LNCAP (cell line): ENCODE data around the gene PRTN3.

Experiments used
- CTCF ChIP-seq: fragments of 450-650 bp; IDR thresholded peaks from 2 replicates; pipeline ENCODE4 v1.5.1; 2017; ENCODE audit warnings: mild to moderate bottlenecking

The PRTN3 gene

GRCh38 chr19:805600-806550, 34.9 kb upstream of the PRTN3 start:
- no peak for TF ChIP-seq CTCF

DNA sequence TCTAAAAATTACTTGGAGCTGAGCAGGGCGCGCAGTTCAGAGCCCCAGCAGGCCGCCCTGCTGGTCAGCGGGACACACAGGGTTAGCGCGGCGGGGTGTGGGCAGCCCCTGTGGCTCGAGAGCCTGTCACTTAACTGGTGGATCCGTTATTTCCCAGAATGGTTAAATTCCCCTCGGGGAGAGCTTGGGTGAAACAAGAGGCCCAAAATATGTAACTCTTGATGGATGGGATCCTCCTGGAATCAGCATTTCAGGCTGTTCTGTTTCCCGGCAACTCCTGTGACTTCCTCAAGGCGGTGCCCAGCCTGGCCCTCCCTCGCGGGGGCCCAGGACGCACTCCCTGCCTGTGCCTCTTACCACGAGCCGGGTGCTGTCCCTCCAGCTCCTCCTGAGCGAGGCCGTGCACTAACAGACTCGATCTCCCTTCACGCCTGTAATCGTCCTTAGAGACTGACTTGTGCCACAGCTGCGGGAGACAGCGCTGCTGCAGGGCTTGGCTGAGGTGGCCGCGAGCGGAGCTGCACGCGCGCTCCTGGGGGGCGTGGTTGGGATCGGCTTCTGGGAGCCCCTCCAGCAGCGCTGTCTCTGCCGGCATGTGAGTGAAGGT, 33.9 kb upstream of the PRTN3 start:
- no peak for TF ChIP-seq CTCF

- no peak for TF ChIP-seq CTCF
Observed at GRCh38 chr19:807627-808422, 33.0 kb upstream of the PRTN3 start.

- no peak for TF ChIP-seq CTCF
Observed at GRCh38 chr19:808423-808775, 32.4 kb upstream of the PRTN3 start.

GRCh38 chr19:810077-810855, 30.5 kb upstream of the PRTN3 start:
- no peak for TF ChIP-seq CTCF

DNA sequence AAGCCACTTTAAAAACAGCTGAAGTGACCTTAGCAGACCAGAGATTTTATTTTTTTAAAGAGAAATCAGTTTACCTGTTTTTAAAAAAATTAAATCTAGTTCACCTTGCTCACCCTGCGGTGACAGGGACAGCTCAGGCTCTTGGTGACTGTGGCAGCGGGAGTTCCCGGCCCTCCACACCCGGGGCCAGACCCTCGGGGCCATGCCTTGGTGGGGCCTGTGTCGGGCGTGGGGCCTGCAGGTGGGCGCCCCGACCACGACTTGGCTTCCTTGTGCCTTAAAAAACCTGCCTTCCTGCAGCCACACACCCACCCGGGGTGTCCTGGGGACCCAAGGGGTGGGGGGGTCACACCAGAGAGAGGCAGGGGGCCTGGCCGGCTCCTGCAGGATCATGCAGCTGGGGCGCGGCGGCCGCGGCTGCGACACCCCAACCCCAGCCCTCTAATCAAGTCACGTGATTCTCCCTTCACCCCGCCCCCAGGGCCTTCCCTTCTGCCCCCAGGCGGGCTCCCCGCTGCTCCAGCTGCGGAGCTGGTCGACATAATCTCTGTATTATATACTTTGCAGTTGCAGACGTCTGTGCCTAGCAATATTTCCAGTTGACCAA, 29.8 kb upstream of the PRTN3 start:
- TF ChIP-seq CTCF: no peak
